ENCODE measurements around the gene OR10V1.
"Not testable (repeated sequence)": the region's sequence is repeated elsewhere in the genome, so short reads cannot be mapped to it uniquely, and the experiment has no call there.

The OR10V1 gene

GRCh38 chr11:59708537-59708936, 5.1 kb downstream of the OR10V1 start:
- DNase-seq = no peak

GRCh38 chr11:59707371-59707770, 6.3 kb downstream of the OR10V1 start:
- no peak for DNase-seq

- DNase-seq = no peak
Observed at GRCh38 chr11:59706518-59707285, 6.9 kb downstream of the OR10V1 start.

- no peak for DNase-seq
Observed at GRCh38 chr11:59705294-59705693, 8.4 kb downstream of the OR10V1 start.

GRCh38 chr11:59703515-59703914, 10.1 kb downstream of the OR10V1 start:
- not testable (repeated sequence) for DNase-seq

- DNase-seq = not testable (repeated sequence)
Observed at GRCh38 chr11:59700157-59700556, 13.5 kb downstream of the OR10V1 start.

- DNase-seq = no peak
Observed at GRCh38 chr11:59698506-59698905, 15.1 kb downstream of the OR10V1 start.

- no peak for DNase-seq
Observed at GRCh38 chr11:59692915-59693314, 20.7 kb downstream of the OR10V1 start.

GRCh38 chr11:59691156-59691555, 22.5 kb downstream of the OR10V1 start:
- DNase-seq = no peak

- DNase-seq = no peak
Observed at GRCh38 chr11:59689015-59689414, 24.6 kb downstream of the OR10V1 start.

- DNase-seq = not testable (repeated sequence)
Observed at GRCh38 chr11:59681260-59681725, 32.4 kb downstream of the OR10V1 start.

GRCh38 chr11:59680287-59681154, 33.1 kb downstream of the OR10V1 start:
- peak; percentile 75 for DNase-seq

GRCh38 chr11:59679347-59679746, 34.3 kb downstream of the OR10V1 start:
- DNase-seq = no peak

- DNase-seq = no peak
Observed at GRCh38 chr11:59678813-59679165, 34.9 kb downstream of the OR10V1 start.

GRCh38 chr11:59678118-59678812, 35.4 kb downstream of the OR10V1 start:
- DNase-seq = no peak

GRCh38 chr11:59676205-59676604, 37.4 kb downstream of the OR10V1 start:
- DNase-seq = no peak

- no peak for DNase-seq
Observed at GRCh38 chr11:59674291-59674690, 39.4 kb downstream of the OR10V1 start.

GRCh38 chr11:59673291-59673690, 40.4 kb downstream of the OR10V1 start:
- DNase-seq = no peak

GRCh38 chr11:59671471-59671870, 42.2 kb downstream of the OR10V1 start:
- no peak for DNase-seq

GRCh38 chr11:59669611-59670009, 44.0 kb downstream of the OR10V1 start:
- no peak for DNase-seq

GRCh38 chr11:59668950-59669610, 44.6 kb downstream of the OR10V1 start, which contains the start of gene PATL1:
Gene PATL1, minus strand, starts transcription at chr11:59669037. Its CDS starts 142 bp downstream, at chr11:59668895.
- DNase-seq = peak; percentile 100

- DNase-seq = no peak
Observed at GRCh38 chr11:59668188-59668949, 45.3 kb downstream of the OR10V1 start.
